Measurements from ENCODE around the gene UQCRC2.
"Not testable (repeated sequence)": the region's sequence is repeated elsewhere in the genome, so short reads cannot be mapped to it uniquely, and the experiment has no call there.

UQCRC2 gene

DNA sequence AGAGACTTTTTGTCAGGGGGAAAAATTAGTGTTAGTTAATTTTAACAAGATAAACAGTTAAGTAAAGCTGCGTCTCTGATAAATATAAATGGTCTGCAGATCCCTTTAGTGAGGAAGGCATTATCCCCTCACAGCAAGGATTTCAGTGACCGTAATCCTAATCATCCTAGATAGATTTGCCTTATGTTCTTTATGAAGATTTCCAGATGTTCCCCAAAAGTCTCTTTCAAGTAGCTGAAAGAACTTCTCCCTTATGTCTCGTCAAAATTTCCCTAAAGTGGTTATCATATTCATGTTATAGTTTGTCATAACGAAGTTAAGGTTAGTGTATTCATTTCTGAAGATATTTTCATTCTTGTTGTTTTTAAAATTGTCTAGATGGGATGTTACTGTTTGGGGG is 60.3 kb downstream of the UQCRC2 start:
- peak; percentile 78 for DNase-seq

DNA sequence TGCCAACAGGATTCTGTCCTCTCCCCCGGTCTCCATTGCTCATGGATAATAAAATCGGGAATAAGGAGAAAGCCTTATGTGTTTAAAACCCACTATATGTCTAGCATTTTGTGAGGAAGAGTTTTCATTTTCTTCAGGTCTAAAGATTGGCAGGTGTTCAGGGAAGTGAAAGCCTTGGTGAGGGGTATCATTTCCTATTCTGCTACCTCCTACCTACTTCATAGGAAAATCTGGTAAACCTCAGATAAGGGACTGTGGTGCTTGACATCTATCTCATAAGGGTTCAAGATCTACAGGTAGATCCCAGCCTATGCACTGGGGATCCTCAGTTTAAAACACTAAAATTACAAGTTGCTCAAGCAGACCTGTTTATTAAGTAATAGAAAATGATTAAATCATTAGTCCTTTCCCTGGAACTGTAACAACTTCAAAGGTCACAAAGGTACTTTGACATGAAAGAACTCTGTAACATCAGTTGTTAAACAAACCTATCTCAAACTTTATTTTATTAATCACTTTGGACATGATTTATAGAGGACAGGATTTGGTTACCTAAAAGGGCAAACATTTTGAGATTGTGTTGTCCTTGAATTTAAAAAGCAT is 61.2 kb downstream of the UQCRC2 start:
- DNase-seq: no peak

DNA sequence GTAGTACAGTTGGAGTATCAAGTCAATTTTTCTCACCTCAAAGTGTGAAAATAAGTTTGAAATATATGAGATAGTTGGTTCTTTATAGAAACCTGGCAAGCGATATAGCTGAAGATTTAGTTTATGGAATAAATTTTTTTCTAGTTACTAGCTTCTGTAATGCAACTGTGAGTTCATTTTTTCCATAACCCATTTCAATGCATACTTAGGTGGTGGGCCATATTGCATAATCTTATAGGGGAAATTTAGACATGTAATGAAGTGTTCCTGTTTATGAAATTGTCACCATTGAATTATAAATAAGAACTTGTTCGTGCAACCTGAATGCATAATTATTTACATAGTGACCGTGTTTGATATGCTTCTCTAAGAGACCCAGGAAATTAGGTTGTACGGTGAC is 63.8 kb downstream of the UQCRC2 start:
- DNase-seq: no peak

DNA sequence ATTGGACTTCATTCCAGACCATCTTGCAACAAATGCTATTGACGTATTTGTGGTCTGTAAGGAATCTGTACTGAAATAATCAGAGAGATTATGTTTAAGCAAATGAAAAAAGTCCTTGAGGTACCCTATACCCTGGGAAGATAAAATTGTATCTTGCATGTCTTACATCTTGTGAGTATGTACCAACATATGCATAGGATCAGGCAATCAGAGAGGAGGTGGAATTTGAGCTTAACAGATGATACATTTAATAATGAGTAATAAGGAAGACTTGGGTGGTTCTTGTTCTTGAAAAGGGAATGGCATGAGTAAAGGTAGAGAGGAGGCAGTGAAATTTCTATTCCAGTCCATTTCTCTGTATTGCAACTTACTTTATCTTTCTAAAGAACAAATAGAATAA is 65.4 kb downstream of the UQCRC2 start:
- no peak for DNase-seq

DNA sequence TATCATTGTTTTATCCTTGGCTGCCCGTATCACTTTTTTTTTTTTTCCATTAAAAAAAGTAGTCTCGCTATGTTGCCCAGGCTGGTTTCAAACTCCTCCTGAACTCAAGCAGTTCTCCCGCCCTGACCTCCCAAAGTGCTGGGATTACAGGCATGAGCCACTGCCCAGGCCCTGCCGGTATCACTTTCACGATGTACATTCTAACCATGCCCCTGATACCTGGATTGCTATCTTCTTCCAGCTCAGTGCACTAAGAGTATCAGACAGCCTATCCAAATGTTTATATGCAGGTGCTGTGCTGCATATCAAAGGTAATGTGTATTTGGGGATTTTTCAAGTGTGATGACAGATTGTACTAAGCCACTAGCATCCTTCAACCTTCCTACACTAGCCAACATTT is 69.0 kb downstream of the UQCRC2 start:
- DNase-seq: peak; percentile 54

DNA sequence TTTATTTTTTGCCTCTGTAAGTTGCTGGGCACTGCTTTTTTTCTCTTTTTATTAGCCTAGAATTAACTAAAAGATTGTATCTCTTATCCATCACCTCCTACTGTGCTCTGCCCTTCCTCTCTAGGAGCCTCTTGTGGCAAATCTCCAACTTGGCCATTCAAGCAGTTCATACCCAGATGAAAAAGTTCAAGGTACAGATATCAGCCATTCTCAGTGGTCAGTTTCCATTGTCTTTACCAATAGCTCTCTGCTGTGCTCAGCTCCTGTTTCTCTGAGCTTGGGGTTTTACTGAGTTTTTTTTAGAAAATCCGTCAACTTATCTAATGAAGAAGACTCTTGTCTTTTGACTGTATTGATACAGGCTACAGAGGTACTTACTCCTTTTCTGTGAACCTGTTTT is 70.3 kb downstream of the UQCRC2 start:
- DNase-seq: peak; percentile 43

DNA sequence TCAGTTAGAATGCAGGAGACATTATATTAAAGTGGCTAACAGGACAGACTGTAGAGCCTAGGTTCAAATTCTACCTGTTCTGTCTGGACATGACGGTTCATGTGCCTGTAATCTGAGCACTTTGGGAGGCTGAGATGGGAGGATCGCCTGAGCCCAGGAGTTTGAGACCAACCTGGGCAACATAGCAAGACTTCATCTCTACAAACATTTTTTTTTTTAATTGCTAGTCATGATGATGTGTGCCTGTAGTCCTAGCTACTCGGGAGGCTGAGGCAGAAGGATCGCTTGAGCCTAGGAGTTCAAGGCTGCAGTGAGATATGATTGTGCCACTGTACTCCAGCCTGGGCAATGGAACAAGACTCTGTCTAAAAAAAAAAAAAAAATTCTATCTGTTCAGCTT is 71.6 kb downstream of the UQCRC2 start:
- DNase-seq: not testable (repeated sequence)

DNA sequence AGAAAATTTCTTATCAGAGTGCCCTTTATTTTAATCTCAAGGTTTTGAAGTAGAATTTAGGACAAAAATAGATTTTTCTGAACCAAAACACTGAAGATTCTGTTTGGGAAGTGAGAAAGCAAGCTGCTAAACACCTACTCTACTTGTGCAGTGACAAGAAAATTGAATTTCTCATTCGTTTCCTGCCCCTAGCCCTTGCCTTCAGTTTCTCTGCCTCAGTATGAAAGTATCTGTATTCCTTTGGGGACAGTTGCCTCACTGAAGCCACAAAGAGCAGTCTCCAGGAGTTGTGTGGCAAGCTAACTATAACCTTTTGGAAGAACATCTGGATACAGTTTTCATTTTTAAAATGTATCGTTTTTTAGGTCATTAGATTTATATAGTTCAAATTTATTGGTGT is 74.5 kb downstream of the UQCRC2 start:
- DNase-seq: no peak

DNA sequence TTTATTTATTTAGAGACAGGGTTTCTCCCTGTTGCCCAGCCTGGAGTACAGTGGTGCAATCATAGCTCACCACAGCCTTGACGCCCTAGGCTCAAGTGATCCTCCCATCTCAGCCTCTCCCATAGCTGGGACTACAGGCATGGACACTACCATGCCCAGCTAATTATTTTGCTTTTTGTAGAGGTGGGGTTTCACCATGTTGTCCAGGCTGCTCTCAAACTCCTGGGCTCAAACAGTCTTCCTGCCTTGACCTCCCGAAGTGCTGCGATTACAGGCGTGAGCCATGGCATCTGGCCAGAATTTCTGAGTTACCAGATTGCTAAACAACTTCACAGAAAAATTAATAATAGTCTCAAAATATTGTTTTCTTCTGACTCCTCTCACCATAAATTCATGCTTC is 76.5 kb downstream of the UQCRC2 start:
- no peak for DNase-seq

DNA sequence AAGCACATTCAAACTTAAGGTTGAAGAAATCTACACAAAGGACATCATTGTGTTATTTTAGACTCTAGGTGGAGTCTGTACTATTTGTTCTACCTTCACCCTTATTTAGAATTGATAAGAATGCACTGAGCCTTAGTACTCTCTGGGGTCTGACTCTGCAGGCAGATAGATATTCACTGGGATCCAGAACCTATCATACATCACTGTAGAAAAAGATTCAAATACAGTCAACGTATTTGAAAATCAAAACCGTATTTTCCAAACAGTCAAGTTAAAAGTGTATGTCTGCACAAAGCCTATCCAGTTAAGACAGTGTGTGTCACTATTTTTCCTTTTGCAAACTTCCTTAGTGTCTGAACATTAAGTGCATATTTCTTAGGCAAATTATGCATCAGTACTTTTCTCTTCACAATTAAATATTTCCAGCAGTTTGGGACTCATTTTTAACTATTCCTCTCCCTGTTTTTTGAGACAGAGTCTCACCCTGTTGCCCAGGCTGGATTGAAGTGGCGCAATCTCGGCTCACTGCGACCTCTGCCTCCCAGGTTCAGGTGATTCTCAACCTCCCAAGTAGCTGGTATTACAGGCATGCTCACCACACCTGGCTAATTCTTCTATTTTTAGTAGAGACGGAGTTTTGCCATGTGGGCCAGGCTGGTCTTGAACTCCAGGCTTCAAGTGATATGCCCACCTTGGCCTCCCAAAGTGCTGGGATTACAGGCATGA is 77.1 kb downstream of the UQCRC2 start:
- DNase-seq: no peak

DNA sequence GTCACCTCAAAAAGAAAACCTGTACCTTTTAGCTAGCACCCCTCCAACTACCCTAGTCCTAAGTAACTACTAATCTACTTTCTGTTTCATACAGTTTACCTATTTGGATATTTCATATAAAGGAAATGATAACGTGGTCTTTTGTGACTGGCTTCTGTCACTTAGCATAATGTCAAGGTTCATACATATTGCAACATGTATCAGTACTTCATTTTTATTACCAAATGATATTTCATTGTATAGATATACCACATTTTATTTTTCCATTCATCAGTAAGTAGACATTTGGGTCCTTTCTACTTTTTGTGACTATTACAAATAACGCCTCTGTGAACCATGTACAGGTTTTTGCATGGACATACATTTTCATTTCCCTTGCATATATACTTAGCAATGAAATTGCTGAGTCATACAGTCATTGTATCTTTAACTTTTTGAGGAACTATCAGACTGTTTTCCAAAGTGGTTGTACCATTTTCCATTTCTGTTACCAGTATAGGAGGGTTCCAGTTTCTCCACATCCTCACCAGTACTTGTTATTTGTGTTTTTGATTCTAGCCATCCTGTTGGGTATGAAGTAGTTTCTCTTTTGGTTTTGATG is 78.4 kb downstream of the UQCRC2 start:
- DNase-seq: no peak

Data from NCI-H82 (cell line).